ENCODE data around the gene DISC1. TPM values are rescaled to one million over a fixed set of nuclear protein-coding genes. Genes with fewer than 3 reads are reported as not detected.

The DISC1 gene
- total RNA-seq, 1 experiment from 2014 or later = 13.5 TPM

DNA sequence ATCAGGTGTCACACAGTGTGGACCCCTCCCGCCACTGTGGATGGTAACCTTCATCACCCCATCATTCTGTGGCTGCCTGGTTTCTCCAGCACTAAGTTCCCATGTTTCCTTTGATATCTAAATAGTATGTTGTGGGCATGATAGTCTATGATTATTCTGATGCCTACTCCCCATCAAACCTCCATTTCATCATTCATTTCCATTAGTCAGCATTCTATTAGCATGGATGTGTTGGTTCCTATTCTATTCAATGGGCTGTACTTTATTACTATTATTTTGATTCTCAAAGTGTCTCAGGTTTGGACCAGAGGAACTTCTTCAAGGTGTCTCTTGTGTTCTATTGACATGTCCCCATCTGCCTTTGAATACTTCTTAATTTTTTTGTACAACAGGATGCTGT is 112.0 kb downstream of the DISC1 start:
- H3K4me3 ChIP-seq (ENCODE audit: low read depth, low read length) = no peak overlapping the region
- H3K9me3 Mint-ChIP-seq (ENCODE audit: unreplicated experiment) = no peaks in the 10 kb centered on the region

DNA sequence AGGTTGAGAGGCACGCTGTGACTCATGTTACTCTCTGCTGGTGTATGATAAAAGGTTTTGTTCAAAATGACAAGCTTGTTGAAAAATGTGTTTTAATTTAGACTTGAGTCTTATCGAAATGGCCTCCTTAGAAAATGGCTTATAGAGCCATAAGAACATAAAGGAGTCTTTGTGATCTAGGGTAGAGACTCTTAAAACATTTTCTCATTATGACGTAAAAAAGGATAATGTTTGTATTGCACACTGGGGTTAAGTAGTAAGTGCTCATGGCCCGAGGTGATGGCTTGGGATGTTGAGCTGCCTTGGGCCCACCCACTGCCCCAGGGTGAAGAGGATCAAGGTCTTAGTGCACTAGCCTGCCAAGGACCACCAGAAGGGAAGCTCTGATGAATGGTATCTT is 117.4 kb downstream of the DISC1 start:
- intact Hi-C loops (cut with micrococcal nuclease; ENCODE audit: unreplicated experiment) = no loop called here
- H3K4me3 ChIP-seq (ENCODE audit: low read depth, low read length) = no peak overlapping the region
- H3K4me1 Mint-ChIP-seq (ENCODE audit: low read depth, unreplicated experiment) = no peaks in the 10 kb centered on the region
- ChIA-PET POLR2A (no interaction called here), CTCF (no interaction called here)
- H3K4me3 Mint-ChIP-seq (ENCODE audit: unreplicated experiment) = no peak overlapping the region
- TF ChIP-seq, protein P1, sequence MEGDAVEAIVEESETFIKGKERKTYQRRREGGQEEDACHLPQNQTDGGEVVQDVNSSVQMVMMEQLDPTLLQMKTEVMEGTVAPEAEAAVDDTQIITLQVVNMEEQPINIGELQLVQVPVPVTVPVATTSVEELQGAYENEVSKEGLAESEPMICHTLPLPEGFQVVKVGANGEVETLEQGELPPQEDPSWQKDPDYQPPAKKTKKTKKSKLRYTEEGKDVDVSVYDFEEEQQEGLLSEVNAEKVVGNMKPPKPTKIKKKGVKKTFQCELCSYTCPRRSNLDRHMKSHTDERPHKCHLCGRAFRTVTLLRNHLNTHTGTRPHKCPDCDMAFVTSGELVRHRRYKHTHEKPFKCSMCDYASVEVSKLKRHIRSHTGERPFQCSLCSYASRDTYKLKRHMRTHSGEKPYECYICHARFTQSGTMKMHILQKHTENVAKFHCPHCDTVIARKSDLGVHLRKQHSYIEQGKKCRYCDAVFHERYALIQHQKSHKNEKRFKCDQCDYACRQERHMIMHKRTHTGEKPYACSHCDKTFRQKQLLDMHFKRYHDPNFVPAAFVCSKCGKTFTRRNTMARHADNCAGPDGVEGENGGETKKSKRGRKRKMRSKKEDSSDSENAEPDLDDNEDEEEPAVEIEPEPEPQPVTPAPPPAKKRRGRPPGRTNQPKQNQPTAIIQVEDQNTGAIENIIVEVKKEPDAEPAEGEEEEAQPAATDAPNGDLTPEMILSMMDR (IDR thresholded peaks at IDR 0.05; ENCODE audit: insufficient read depth in 1 of 2, low read depth in 1 of 2, low read length in 1 of 2, severe bottlenecking in 1 of 2, unreplicated experiment in 1 of 2) = no peak
- H3K9me3 Mint-ChIP-seq (ENCODE audit: unreplicated experiment) = no peaks in the 10 kb centered on the region
- BruUV-seq (replicated peaks) = no TSS peak
- DNase-seq = no peak
- peaks cover 6% of the 10 kb centered on the region for H3K4me1 ChIP-seq
- H3K36me3 ChIP-seq (ENCODE audit: control insufficient read depth, insufficient read depth, low read length) = no peaks in the 10 kb centered on the region; the same call in 1 of the 2 replicates
- H3K27me3 Mint-ChIP-seq (ENCODE audit: insufficient read depth, unreplicated experiment) = no peaks in the 10 kb centered on the region
- H3K27me3 ChIP-seq (replicated peaks; ENCODE audit: control insufficient read depth, insufficient read depth, low read length) = no peaks in the 10 kb centered on the region
- H3K9me3 ChIP-seq = no peaks in the 10 kb centered on the region
- H3K27ac Mint-ChIP-seq (ENCODE audit: unreplicated experiment) = no peak overlapping the region
- no peaks in the 10 kb centered on the region for H3K36me3 Mint-ChIP-seq (ENCODE audit: insufficient read depth, unreplicated experiment)

More for the DNA sequence above, 112.0 kb downstream of the DISC1 start:
- H3K36me3 ChIP-seq (ENCODE audit: control insufficient read depth, insufficient read depth, low read length) = no peaks in the 10 kb centered on the region
- no peaks in the 10 kb centered on the region for H3K9me3 ChIP-seq
- TF ChIP-seq, protein P1 (IDR thresholded peaks at IDR 0.05; ENCODE audit: insufficient read depth in 1 of 2, low read depth in 1 of 2, low read length in 1 of 2, severe bottlenecking in 1 of 2, unreplicated experiment in 1 of 2) = no peak
- H3K27me3 ChIP-seq (replicated peaks; ENCODE audit: control insufficient read depth, insufficient read depth, low read length) = no peaks in the 10 kb centered on the region
- CTCF ChIA-PET = no interaction called here
- DNase-seq = no peak
- POLR2A ChIA-PET = no interaction called here
- no peaks in the 10 kb centered on the region for H3K4me1 ChIP-seq
- intact Hi-C loops (cut with micrococcal nuclease; ENCODE audit: unreplicated experiment) = no loop called here
- no peak overlapping the region for H3K4me3 Mint-ChIP-seq (ENCODE audit: unreplicated experiment)
- H3K27me3 Mint-ChIP-seq (ENCODE audit: insufficient read depth, unreplicated experiment) = no peaks in the 10 kb centered on the region
- H3K4me1 Mint-ChIP-seq (ENCODE audit: low read depth, unreplicated experiment) = no peaks in the 10 kb centered on the region
- H3K27ac Mint-ChIP-seq (ENCODE audit: unreplicated experiment) = no peak overlapping the region
- H3K36me3 Mint-ChIP-seq (ENCODE audit: insufficient read depth, unreplicated experiment) = peaks cover 6% of the 10 kb centered on the region
- no TSS peak for BruUV-seq (replicated peaks)

DNA sequence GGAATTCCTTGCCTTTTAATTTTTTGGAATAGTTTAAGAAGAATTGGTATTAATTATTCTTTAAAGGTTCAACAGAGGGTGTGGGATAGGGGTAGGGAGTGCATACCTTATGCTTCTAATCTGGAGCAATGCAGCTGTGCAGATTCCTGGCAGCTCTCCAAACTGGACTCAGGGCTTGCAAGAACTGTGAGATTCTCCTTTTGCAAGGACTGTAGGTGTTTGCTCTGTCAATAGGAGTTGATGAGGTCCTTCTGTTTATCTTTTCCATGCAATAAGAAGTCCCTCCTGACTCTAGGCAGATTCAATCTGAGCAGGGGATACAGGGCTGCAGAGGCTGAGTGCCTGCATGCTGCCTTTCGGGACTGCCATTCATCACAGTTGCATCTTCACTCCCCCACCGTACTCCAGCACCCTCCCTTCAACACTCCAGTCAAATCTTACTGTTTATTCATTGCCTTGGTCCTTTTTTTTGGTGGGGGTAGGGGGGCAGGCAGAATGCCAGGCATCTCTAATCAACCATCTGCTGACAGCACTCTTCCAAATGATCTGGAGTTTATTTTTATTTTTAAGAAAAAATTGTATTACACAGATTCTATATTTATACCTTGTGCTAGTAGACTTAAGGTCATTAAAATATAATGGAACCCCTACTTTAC is 122.3 kb downstream of the DISC1 start:
- no TSS peak for BruUV-seq (replicated peaks)
- no peaks in the 10 kb centered on the region for H3K27me3 Mint-ChIP-seq (ENCODE audit: insufficient read depth, unreplicated experiment)

More for the DNA sequence above, 122.3 kb downstream of the DISC1 start:
- Mint-ChIP-seq H3K9me3 (ENCODE audit: unreplicated experiment) (peaks cover 20% of the 10 kb centered on the region), H3K4me3 (ENCODE audit: unreplicated experiment) (no peak overlapping the region), H3K4me1 (ENCODE audit: low read depth, unreplicated experiment) (no peaks in the 10 kb centered on the region), H3K36me3 (ENCODE audit: insufficient read depth, unreplicated experiment) (peaks cover 12% of the 10 kb centered on the region), H3K27ac (ENCODE audit: unreplicated experiment) (no peak overlapping the region)
- ChIA-PET POLR2A (no interaction called here), CTCF (no interaction called here)
- intact Hi-C loops (cut with micrococcal nuclease; ENCODE audit: unreplicated experiment) = no loop called here
- Histone ChIP-seq H3K4me3 (ENCODE audit: low read depth, low read length) (no peak overlapping the region), H3K27me3 (replicated peaks; ENCODE audit: control insufficient read depth, insufficient read depth, low read length) (no peaks in the 10 kb centered on the region), H3K9me3 (peaks cover 4% of the 10 kb centered on the region; the same call in 1 of the 2 replicates), H3K36me3 (ENCODE audit: control insufficient read depth, insufficient read depth, low read length) (no peaks in the 10 kb centered on the region; the same call in none of the 2 replicates), H3K4me1 (peaks cover 6% of the 10 kb centered on the region)
- no peak for DNase-seq
- TF ChIP-seq, protein P1 (IDR thresholded peaks at IDR 0.05; ENCODE audit: insufficient read depth in 1 of 2, low read depth in 1 of 2, low read length in 1 of 2, severe bottlenecking in 1 of 2, unreplicated experiment in 1 of 2) = no peak

Measured in Caco-2 (cell line).